IgD-negative memory B cell (primary cell): ENCODE data around the gene SPAG6. TPM values are rescaled to one million over a fixed set of nuclear protein-coding genes. Genes with fewer than 3 reads are reported as not detected.

ENCODE experiments used
- polyA plus RNA-seq: library from polyadenylated mRNA; unstranded; fragments of 300-500 nt; fragmentation: Illumina TruSeq; gene quantifications from one replicate; pipeline ENCODE4 v1.2.3, GENCODE V29; 2021

The SPAG6 gene
- polyA plus RNA-seq, 1 donor from 2014 or later = not detected

Other genes starting within 250 kb of the SPAG6 start
- gene EBLN1, start 127.5 kb upstream of the SPAG6 start, polyA plus RNA-seq = not detected
- 85.0 TPM for gene COMMD3, start 29.1 kb upstream of the SPAG6 start, polyA plus RNA-seq
- gene BMI1, start 24.4 kb upstream of the SPAG6 start, polyA plus RNA-seq = 37.9 TPM